ENCODE results near the gene UBE2J2.

GRCh38 chr1:1204425-1204920 lies 69.2 kb downstream of the UBE2J2 start:
- no peak for TF ChIP-seq PHB2 (IDR thresholded peaks at IDR 0.05; ENCODE audit: partially characterized antibody)
- TF ChIP-seq, protein P1, sequence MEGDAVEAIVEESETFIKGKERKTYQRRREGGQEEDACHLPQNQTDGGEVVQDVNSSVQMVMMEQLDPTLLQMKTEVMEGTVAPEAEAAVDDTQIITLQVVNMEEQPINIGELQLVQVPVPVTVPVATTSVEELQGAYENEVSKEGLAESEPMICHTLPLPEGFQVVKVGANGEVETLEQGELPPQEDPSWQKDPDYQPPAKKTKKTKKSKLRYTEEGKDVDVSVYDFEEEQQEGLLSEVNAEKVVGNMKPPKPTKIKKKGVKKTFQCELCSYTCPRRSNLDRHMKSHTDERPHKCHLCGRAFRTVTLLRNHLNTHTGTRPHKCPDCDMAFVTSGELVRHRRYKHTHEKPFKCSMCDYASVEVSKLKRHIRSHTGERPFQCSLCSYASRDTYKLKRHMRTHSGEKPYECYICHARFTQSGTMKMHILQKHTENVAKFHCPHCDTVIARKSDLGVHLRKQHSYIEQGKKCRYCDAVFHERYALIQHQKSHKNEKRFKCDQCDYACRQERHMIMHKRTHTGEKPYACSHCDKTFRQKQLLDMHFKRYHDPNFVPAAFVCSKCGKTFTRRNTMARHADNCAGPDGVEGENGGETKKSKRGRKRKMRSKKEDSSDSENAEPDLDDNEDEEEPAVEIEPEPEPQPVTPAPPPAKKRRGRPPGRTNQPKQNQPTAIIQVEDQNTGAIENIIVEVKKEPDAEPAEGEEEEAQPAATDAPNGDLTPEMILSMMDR (CRISPR knock-in tag; IDR thresholded peaks at IDR 0.05), result no peak
- no peak for TF ChIP-seq GTF3A (CRISPR knock-in tag; conservative IDR thresholded peaks at IDR 0.05)
- TF ChIP-seq, protein P2, sequence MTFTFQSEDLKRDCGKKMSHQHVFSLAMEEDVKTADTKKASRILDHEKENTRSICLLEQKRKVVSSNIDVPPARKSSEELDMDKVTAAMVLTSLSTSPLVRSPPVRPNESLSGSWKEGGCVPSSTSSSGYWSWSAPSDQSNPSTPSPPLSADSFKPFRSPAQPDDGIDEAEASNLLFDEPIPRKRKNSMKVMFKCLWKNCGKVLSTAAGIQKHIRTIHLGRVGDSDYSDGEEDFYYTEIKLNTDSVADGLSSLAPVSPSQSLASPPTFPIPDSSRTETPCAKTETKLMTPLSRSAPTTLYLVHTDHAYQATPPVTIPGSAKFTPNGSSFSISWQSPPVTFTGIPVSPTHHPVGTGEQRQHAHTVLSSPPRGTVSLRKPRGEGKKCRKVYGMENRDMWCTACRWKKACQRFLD (CRISPR knock-in tag; IDR thresholded peaks at IDR 0.05; ENCODE audit: borderline replicate concordance), result no peak
- TF ChIP-seq ZNF12 (CRISPR knock-in tag; IDR thresholded peaks at IDR 0.05), result no peak
- no peak for TF ChIP-seq ZNF180 (CRISPR knock-in tag; IDR thresholded peaks at IDR 0.05; ENCODE audit: borderline replicate concordance, low read depth)
- TF ChIP-seq PBX3 (CRISPR knock-in tag; IDR thresholded peaks at IDR 0.05; ENCODE audit: borderline replicate concordance), result no peak
- no peak for TF ChIP-seq ATF7 (IDR thresholded peaks at IDR 0.05)
- TF ChIP-seq ATF7 (CRISPR knock-in tag; IDR thresholded peaks at IDR 0.05), result no peak
- no peak for TF ChIP-seq RXRA (CRISPR knock-in tag; IDR thresholded peaks at IDR 0.05)
- TF ChIP-seq ZNF367 (CRISPR knock-in tag; IDR thresholded peaks at IDR 0.05; ENCODE audit: borderline replicate concordance), result no peak
- no peak for TF ChIP-seq FOXP4 (CRISPR knock-in tag; IDR thresholded peaks at IDR 0.05)

Measured in HepG2 (cell line).